IPS-NIHi11 (cell line): ENCODE data around the gene CD247.

Source experiments
- DNase-seq: peaks from one replicate; pipeline ENCODE4 v3.0.0; 2012; ENCODE audit warnings: mixed read lengths, low spot score

Gene CD247

GRCh38 chr1:167463080-167463479 is 55.2 kb downstream of the CD247 start:
- no peak for DNase-seq

GRCh38 chr1:167462341-167462740 is 56.0 kb downstream of the CD247 start:
- no peak for DNase-seq

- no peak for DNase-seq
Measured at GRCh38 chr1:167460836-167461235, 57.5 kb downstream of the CD247 start.

DNA sequence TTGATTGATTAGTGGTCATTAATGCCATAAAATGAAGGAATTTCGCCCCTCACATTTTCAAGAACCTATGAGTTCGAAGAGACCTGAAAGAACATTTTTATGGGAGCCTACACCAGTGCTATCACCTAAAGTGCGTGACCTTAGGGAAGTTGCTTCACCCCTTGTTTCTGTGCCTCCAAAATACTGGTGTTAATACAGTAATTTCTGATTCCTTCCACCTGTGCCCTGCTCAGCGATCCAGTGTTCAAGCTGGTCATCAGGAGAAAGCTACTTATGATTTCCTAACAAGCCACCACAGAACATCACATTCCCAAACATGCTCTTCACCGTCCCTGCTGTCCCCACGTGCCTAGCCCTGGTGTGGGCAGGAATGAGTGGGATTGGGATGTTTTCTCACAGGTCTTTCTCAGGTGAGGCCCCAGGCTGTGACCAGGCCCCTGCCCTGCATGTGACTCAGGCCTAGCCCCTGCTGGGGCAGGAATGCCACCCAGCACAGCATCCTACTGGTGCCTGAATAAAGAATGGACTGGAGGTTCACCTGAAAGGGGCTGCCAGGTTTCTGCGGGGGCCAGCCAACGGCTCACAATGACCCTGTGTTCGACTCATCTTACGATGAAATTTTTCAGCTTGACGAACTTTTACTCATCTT is 60.3 kb downstream of the CD247 start:
- DNase-seq = no peak

- DNase-seq = no peak
Measured at GRCh38 chr1:167456926-167457325, 61.4 kb downstream of the CD247 start.

DNA sequence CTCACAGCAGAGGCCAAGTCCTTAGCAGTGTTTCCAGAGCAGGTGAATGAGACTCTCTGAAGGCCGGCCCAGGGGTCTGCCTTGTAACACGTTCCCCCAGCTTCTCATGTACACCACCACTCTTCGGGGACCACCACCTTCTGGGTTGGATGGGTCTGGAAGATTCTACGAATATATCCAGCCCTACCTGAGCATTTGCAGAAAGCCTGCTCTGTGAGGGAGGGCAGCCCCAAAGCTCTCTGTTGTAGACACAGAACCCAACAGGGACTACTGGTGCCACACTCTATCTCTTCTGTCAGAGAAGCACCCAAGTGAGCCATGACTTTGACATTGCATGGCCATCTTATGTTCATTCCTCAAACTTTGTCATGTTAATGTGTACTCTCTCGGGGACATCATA is 61.8 kb downstream of the CD247 start:
- no peak for DNase-seq

- peak; percentile 38 for DNase-seq
Measured at GRCh38 chr1:167455786-167456446, 62.4 kb downstream of the CD247 start.

DNA sequence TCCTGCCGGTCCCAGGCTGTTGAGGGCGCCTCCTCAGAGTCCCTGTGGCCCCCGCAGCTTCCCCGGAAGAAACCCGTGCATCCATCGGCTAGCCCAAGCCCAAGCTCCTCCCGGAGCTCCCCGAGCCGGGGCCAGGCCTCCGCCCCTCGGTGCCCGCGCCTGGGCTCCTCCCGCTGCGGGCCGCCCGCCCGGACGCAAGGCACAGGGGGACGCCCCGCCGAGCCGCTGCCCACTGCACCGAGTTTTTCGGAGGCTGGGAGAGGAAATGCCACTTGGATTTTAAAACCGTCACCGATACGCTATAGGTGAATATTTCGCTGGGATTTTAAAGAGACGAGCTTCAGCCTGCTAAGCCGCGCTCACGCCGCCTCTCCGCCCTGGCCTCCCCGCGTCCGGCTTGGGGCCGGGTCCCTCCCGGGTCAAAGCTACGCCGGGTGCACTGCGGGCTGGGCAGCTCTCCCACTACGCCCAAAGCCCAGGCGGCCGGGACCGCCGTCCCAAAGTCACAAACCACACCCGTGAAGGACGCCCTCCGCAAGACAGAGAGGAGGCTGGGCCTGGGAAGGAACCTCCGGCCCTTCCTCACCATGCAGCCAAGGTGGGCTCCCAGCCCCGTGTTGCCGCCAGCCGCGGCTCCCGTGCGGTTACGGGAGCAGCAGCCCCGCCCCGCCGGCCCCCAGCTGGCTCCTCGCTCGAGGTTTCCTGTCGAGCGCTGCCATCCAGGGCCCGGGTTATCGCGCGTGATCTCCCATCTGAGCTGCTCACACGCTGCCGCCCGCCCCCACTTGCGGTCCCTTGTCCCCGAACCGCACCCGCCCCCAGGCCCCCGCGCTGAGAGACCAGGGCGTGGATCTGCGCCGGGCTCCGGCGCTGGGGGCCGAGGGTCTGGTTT is 63.2 kb downstream of the CD247 start:
- DNase-seq = peak; percentile 77

- DNase-seq = no peak
Measured at GRCh38 chr1:167454304-167454893, 63.9 kb downstream of the CD247 start.

DNA sequence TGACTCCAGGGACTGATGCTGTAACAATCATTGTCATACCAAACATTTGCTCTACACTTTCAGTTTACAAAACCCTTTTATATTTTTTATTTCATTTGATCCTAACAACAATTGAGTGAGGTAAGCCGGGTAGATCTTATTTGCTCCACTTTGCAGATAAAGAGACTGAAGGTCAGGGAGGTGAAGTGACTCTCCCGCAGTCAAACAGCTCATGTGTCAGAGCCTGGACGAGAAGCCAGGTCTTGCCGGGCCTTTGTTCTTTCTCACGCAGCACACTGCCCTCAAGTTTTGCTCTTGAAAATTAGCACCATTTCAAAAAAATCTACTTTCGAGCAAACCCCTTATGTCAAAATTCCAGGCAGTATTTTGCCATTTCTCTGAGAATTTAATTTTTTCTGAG is 65.2 kb downstream of the CD247 start:
- DNase-seq = no peak

DNA sequence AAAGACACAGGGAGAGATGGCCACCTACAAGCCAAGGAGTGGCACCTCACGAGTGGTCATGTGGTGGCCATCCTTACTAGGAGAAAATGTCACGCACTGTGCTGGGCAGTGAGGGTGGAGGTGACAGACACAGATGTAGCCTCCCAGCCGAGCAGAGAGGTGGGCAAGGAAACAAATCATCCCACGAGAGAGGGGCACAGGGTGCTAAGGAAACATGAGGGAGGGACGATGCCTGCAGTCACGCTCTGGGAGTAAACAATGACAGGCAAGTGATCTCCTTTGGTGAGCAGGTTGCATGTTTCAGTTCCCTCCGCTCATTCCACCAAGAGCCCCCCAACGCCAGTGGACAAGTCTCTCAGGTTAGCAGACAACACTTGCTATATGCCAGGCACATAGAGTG is 65.8 kb downstream of the CD247 start:
- no peak for DNase-seq

GRCh38 chr1:167450843-167451242 is 67.5 kb downstream of the CD247 start:
- DNase-seq = no peak

DNA sequence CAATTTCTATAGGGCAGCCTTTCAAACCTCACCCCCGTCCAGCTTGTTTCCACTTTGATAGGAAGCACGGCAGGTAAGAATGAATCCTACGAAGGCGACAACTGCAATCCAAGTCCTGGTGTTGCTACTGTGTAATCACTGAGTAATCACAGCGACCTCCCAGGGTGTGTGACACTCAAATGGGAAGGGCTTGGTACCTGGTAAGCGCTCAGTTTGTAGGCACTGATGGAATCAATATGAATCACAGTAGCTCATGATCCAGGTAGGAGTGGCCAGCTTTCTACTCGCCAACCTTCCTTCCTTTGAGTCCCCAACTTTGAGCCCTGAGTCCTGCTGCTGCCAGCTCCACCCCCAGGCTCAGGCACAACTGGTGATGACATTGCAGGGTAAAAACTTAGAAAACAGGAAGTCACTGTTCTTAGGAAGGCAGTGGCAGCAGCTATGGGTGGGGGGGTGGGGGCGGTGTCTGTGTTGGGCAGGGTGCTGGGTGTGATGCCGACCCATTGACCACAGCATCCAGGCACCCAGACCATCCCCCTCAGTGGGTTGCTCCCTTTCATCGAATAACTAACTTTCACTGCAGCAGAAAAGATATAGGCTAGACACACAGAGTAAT is 70.7 kb downstream of the CD247 start:
- no peak for DNase-seq

DNA sequence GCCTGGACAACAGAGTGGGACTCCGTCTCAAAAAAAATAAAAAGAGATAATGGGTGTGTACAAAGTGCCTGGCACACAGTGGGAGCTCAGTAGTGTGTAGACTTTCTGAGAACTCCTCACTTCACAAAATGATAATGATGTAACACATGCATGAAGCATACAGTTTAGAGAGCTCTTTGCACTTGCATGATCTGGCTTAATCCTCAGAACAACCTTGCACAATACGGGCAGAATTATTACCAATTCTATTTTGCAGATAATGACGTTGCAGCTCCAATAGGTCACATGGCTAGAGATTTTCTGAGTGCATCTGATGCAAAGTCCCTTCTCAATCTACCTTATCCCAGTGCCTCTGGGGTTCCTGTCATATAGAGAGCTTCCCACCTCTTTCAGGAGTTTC is 71.4 kb downstream of the CD247 start:
- DNase-seq = no peak

DNA sequence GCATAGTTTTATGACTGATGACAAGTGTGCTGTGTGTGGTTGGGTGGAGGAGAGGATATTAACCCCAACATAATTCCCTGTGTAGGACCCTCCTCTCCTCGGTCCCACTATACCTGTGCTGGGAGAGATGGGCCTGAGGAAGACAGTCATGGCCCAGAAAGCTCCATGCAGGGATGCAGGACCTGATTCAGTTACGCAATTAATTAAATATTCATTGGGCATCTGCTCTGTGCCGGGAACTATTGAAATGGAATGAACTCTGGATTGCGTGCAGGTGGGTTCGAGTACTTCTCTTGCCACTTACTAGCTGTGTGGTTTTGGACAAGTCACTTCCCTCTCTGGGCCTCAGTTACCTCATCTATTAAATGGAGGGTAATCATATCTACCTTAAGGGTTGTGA is 74.6 kb downstream of the CD247 start:
- no peak for DNase-seq

- DNase-seq = no peak
Measured at GRCh38 chr1:167442854-167443565, 75.3 kb downstream of the CD247 start.

DNA sequence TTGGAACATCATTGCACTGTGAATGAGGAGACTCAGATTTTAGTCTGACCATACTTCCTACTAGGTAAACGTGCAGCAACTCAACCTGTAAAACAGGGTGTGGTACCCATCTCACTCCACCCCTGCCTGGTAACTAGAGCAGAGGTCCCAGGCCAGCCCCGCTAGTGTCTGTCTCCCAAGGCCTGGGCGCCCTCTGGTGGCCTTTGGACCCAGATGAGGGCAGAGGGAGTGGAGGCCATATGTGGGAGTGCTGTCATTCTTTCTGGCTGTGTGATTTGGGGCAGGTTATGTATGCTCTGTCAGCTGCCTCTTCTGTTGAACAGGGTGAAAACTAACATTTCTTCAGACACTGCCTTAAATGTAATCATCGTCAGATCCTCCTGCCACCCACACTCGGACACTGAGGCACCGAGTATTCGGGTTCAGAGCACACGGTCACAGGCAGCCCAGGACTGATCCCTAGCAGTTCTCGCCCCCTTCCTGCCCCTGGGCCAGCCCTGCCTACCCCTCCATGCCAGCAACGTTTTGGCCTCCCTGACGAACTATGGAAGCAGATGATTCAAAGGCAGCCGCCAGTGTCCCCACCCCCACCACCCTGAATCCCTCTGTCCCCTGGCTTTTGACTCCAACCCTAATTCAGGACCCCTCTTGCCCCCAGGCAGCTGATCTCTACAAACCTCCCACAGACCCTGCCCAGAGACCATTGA is 76.0 kb downstream of the CD247 start:
- peak; percentile 93 for DNase-seq

GRCh38 chr1:167441222-167441621 is 77.1 kb downstream of the CD247 start:
- DNase-seq = no peak

- DNase-seq = no peak
Measured at GRCh38 chr1:167440776-167441175, 77.6 kb downstream of the CD247 start.

- no peak for DNase-seq
Measured at GRCh38 chr1:167440345-167440744, 78.0 kb downstream of the CD247 start.
